GM12878 (cell line): ENCODE measurements around the gene VEGFB. TPM values are rescaled to one million over a fixed set of nuclear protein-coding genes. Genes with fewer than 3 reads are reported as not detected.

Experiments used
- ATF2 ChIP-seq: IDR thresholded peaks from 2 replicates; pipeline ENCODE4 v1.6.1; 2012; ENCODE audit warnings: low read length, inconsistent platforms
- BCLAF1 ChIP-seq: fragments of 450-650 bp; IDR thresholded peaks from 2 replicates; pipeline ENCODE4 v1.6.1; 2017; ENCODE audit warnings: antibody characterized with exemption, mild to moderate bottlenecking, moderate library complexity
- CBFB ChIP-seq: IDR thresholded peaks from 2 replicates; pipeline ENCODE4 v1.6.1; 2016; ENCODE audit warnings: antibody characterized with exemption, low read depth
- CBX5 ChIP-seq: sonication (generic); IDR thresholded peaks from 2 replicates; pipeline ENCODE4 v1.6.1; 2016; ENCODE audit warnings: low read depth, moderate library complexity, mild to moderate bottlenecking, inconsistent platforms
- CEBPZ ChIP-seq: fragments of 150-350 bp; IDR thresholded peaks from 2 replicates; pipeline ENCODE4 v1.6.1; 2016; ENCODE audit warnings: low read depth, low read length
- CHD1 ChIP-seq: IDR thresholded peaks from 2 replicates; pipeline ENCODE4 v1.6.1; 2012; ENCODE audit warnings: low read depth, low read length, improper control_type of control experiment
- EED ChIP-seq: sonication (generic); IDR thresholded peaks from 2 replicates; pipeline ENCODE4 v1.6.1; 2016; ENCODE audit warnings: antibody characterized with exemption, low read depth
- FOS ChIP-seq: IDR thresholded peaks from 3 replicates; pipeline ENCODE4 v1.6.1; 2011; ENCODE audit warnings: borderline replicate concordance; ENCODE audit not compliant: insufficient read length; ENCODE audit errors: extremely low read depth
- JUNB ChIP-seq: IDR thresholded peaks from 2 replicates; pipeline ENCODE4 v1.6.1; 2016; ENCODE audit warnings: antibody characterized with exemption, mild to moderate bottlenecking
- KAT2A ChIP-seq: conservative IDR thresholded peaks from 2 replicates; pipeline ENCODE4 v1.6.1; 2011; ENCODE audit warnings: low read depth, low read length; ENCODE audit not compliant: control insufficient read depth
- PKNOX1 ChIP-seq: fragments of 450-650 bp; IDR thresholded peaks from 2 replicates; pipeline ENCODE4 v1.6.1; 2016; ENCODE audit warnings: mild to moderate bottlenecking
- POLR2A ChIP-seq: IDR thresholded peaks from 2 replicates; pipeline ENCODE4 v1.6.1; 2011; ENCODE audit warnings: low read depth, mild to moderate bottlenecking, low read length
- PRDM15 ChIP-seq: fragments of 450-650 bp; formaldehyde crosslinking; IDR thresholded peaks from 2 replicates; pipeline ENCODE4 v1.4.0; 2020; ENCODE audit warnings: mild to moderate bottlenecking, moderate library complexity
- STAT3 ChIP-seq: IDR thresholded peaks from 2 replicates; pipeline ENCODE4 v1.6.1; 2011; ENCODE audit warnings: low read depth, low read length, improper control_type of control experiment
- SUPT20H ChIP-seq: IDR thresholded peaks from 2 replicates; pipeline ENCODE4 v1.6.1; 2011; ENCODE audit warnings: low read depth, mild to moderate bottlenecking, low read length, moderate library complexity, borderline replicate concordance; ENCODE audit not compliant: control insufficient read depth
- TCF3 ChIP-seq: IDR thresholded peaks from 2 replicates; pipeline ENCODE4 v1.6.1; 2012; ENCODE audit warnings: low read depth, mild to moderate bottlenecking, low read length, borderline replicate concordance; ENCODE audit not compliant: insufficient read depth
- ZBED1 ChIP-seq: IDR thresholded peaks from 2 replicates; pipeline ENCODE4 v1.6.1; 2016; ENCODE audit warnings: borderline replicate concordance
- polyA plus RNA-seq, 11 experiments: library from polyadenylated mRNA; depleted of rRNA in 4 of 11; unstranded in 6 of 11; stranded (reverse) in 5 of 11; fragments of >200 nt; fragmentation: Nextera tagmentation in 4 of 11; fragmentation: Illumina TruSeq in 1 of 11; extraction: Ambion mirVana in 4 of 11; extraction: Trizol in 1 of 11; gene quantifications; 1 replicate in 1 of 11; 2 replicates in 10 of 11; pipeline versions ENCODE4 v1.2.1 to v1.2.3, GENCODE V29; 2011 to 2016; ENCODE audit warnings: inconsistent platforms in 2 of 11, missing spikeins in 2 of 11, low read depth in 1 of 11
- total RNA-seq, 4 experiments: library from RNA; depleted of rRNA in 3 of 4; stranded (reverse); fragments of >200 nt in 3 of 4; fragmentation: Illumina TruSeq in 1 of 4; extraction: Trizol in 1 of 4; gene quantifications; 2 replicates each; pipeline versions ENCODE4 v1.2.1 to v1.2.3, GENCODE V29; 2013 to 2021

VEGFB gene
- total and polyA plus RNA-seq, 10 of the 15 experiments (the other 5 are each of a cell fraction or from before 2014, with no cell fraction given): 7.0 to 75.8 (median 20.3) TPM

GRCh38 chr11:64246871-64247728 lies 12.7 kb downstream of the VEGFB start, which contains the start of gene PPP1R14B (continued):
- TF ChIP-seq CBFB (0 out of 2 replicates have a peak, but pooled peaks have one; percentile 23), POLR2A (peak; percentile 13), ZBED1 (no peak), FOS (no peak), JUNB (no peak), STAT3 (no peak), BCLAF1 (no peak), KAT2A (no peak), ATF2 (no peak), TCF3 (0 out of 2 replicates have a peak, but pooled peaks have one; percentile 7), EED (no peak), CHD1 (no peak), CBX5 (no peak), PRDM15 (no peak), CEBPZ (no peak), PKNOX1 (no peak), SUPT20H (no peak)
